COLO668 (cell line): ENCODE results near the gene ZNF613.
"Not testable (repeated sequence)": the region's sequence is repeated elsewhere in the genome, so short reads cannot be mapped to it uniquely, and the experiment has no call there.

ENCODE experiments used
- DNase-seq: peaks from one replicate; lab custom pipeline; 2025; ENCODE audit not compliant: unreplicated experiment; lab: John Stamatoyannopoulos, UW

Gene ZNF613

DNA sequence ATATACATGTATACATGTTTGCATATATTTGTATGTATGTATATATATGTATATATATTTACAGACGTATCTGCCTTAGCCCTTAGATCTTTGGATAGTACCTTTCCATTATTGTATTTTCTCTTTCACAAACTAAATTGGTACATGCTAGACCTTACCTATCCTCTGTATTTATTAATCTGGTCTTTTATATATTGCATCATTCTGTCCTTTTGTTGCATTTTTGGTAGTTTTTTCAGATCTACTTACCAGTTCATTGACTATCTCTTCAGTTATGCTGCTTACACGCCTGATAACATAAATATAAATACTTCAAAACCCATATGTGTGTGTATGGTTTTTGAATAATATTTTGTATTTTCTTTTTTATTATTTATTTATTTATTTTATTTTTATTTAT is 11.7 kb downstream of the ZNF613 start:
- no peak for DNase-seq

DNA sequence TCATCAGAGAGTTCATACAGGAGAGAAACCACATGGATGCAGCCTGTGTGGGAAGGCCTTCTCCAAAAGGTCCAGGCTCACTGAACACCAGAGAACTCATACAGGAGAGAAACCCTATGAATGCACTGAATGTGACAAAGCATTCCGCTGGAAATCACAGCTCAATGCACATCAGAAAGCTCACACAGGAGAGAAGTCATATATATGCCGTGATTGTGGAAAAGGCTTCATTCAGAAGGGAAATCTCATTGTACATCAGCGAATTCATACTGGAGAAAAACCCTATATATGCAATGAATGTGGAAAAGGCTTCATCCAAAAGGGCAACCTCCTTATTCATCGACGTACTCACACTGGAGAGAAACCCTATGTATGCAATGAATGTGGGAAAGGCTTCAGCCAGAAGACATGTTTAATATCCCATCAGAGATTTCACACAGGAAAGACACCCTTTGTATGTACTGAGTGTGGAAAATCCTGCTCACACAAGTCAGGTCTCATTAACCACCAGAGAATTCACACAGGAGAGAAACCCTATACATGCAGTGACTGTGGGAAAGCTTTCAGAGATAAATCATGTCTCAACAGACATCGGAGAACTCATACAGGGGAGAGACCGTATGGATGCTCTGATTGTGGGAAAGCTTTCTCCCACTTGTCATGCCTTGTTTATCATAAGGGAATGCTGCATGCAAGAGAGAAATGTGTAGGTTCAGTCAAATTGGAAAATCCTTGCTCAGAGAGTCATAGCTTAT is 17.7 kb downstream of the ZNF613 start:
- DNase-seq, result no peak

DNA sequence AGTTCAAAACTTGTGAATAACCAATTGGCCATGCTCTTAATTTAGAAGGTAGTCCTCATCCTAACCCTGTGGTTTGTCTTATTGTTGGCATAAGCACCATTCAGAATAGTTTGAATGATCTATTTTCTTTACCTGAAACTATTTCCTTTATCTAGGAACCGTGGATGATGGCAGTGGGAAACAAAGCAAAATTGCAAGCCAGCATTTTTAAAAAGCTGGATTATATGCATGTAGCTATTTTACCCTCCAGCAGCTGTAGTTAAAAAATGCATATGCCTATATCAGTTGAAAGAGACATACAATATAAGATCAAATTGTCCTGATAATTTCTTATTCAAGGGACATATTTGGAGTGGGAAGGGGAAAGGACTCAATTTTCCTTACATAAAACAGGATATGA is 19.3 kb downstream of the ZNF613 start:
- DNase-seq, result no peak

DNA sequence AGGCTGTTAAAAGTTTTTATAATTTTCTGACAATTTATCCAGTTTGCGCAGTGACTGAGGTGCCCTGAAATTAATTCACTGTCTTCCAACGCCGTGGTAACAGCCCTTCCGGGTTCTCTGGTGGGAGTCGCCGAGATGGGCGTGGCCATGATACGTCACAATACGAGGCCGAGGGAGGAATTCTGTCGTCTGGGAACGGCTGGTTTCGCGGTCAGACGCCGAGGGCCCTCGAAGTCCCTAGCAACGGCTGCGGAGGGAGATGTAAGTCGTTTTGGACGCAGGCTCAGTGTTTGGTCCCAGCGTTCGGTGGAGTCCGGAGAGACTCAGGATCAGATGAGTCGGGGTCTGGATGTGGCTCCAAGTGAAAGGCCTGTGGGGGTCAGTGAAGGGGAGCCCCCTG is 21.7 kb downstream of the ZNF613 start:
- DNase-seq, result no peak

DNA sequence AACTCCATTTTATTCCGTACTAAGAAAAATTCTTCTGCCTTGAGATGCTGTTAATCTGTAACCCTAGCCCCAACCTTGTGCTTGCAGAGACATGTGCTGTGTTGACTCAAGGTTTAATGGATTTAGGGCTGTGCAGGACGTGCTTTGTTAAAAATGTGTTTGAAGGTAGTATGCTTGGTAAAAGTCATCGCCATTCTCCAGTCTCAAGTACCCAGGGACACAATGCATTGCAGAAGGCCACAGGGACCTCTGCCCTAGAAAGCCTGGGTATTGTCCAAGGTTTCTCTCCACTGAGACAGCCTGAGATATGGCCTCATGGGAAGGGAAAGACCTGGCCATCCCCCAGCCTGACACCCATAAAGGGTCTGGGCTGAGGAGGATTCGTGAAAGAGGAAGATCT is 30.6 kb downstream of the ZNF613 start:
- not testable (repeated sequence) for DNase-seq

DNA sequence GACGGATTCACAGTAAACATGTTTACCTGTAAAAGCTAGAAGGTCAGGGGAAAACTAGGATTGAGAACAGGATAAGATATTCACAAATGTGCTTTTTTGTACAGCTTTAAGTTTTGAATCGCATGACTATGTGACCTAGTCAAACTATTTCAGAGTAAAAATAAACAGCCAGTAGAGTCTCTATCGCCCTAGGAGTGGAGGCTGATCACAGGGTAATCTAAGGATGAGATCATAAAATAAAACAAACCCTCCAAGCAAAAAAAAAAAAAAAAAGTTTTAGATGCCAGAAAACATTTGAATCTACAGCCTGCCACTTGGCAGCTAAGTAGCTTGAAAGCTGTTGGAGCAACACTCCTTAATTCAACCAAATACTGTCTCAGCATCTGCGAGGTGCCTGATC is 32.5 kb downstream of the ZNF613 start:
- no peak for DNase-seq

DNA sequence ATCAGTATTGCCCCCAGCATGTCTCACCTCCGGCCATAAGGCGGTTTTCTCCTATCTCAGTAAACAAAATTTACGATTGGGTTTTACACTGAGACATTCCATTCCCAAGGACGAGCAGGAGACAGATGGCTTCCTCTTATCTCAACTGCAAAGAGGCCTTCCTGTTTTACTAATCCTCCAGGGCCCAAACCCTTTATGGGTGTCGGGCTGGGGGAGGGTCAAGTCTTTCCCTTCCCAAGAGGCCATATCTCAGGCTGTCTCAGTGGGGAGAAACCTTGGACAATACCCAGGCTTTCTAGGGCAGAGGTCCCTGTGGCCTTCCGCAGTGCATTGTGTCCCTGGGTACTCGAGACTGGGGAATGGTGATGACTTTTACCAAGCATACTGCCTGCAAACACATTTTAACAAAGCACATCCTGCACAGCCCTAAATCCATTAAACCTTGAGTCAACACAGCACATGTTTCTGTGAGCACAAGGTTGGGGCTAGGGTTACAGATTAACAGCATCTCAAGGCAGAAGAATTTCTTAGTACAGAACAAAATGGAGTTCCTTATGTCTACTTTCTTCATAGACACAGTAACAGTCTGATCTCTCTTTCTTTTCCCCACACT is 33.5 kb downstream of the ZNF613 start:
- not testable (repeated sequence) for DNase-seq

DNA sequence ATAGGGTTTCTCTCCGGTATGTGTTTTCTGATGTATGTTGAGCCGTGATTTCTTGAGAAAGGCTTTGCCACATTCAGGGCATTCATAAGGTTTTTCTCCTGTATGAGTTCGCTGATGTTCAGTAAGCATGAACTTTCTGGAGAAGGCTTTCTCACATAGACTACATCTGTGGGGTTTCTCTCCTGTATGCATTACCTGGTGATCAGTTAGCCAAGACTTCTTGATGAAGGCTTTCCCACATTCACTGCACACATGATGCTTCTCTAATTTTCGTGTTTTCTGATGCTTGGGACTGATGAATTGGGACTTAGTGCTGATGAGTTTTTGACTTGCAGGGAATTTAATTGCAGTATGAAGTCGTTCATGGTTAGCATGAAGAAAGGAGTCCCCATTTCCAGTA is 38.3 kb downstream of the ZNF613 start:
- DNase-seq, result no peak

DNA sequence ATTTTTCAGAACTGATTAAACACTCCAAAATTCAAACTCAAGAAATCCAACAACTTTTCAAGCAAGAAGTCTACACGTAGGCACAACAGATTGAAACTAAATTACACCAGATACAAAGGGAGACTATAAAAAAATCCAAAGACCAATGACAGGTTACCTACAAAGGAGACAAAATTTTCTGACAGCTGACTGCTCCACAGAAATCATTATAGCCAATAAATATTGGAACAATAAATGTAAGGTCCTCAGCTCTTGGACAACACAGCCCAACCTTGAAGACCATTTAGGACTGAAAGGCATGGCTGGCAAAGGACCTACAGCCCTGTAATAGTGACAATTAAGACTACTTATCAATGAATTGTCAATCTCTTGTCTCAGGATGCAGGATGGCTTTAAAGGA is 43.4 kb downstream of the ZNF613 start:
- DNase-seq, result no peak

DNA sequence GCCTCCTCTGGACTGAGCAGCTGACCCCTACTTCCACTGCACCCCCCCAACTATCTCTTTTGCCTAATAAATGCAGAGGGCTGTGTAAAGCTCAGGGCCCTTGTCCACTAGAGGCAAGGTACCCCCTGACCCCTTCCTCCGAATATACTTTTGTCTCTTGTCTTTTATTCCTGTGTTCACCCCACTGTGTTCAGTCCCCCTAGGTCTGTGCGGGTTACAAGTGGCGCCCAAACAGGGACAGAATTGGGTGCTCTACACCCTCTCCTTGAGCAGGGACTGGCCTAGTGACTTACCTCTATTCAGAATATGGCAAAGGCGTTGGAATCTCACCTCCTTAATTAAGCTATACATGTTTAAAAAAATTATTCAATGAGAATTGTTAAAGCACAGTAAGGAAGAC is 44.4 kb downstream of the ZNF613 start:
- peak; percentile 12 for DNase-seq

DNA sequence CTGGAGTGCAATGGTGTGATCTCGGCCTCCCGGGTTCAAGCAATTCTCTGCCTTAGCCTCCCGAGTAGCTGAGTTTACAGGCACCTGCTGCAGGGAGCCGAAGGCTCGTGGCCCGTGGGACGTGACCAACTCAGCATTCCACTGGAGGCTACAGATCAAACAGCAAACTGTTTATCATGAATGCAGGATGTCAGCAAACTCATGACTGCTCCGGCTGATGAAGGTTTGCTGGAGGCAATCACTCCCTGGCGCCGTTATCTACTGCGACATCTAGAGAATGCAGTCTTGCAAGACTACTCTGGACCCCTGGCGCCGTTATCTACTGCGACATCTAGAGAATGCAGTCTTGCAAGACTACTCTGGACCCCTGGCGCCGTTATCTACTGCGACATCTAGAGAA is 48.5 kb downstream of the ZNF613 start:
- not testable (repeated sequence) for DNase-seq

DNA sequence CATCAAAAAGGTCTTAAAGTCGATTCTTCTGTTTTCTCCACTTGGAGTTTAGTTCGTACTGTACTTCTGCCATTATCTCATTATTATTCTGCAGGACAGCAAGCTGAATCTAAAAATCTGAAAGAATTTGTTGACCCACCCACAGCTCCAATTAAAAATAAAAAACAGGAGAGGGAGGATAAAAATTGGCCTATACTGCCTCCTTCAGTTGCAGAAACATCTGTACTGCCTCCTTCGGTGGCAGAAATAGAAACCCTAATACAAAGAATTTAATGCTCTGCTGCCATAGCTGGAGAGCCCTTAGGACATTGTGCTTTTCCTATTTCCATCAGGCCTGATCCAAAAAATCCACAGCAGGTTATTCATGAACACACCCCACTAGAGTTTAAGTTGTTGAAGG is 49.6 kb downstream of the ZNF613 start:
- DNase-seq, result no peak

DNA sequence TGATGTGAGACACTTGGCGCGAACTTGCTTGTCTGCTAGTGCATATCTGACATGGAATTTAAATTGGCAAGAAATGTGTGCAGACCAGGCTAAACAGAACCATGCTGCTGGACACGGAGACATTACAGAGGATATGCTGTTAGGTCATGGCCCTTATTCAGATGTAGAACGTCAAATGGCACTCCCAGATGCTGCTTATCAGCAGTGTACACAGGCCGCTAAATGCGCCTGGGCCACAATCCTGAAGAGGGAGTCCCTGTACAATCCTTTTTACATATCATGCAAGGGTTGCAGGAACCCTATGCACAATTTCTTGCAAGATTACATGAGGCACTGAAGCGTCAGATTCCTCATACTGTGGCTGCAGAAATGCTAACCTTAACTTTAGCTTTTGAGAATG is 50.1 kb downstream of the ZNF613 start:
- DNase-seq, result no peak

DNA sequence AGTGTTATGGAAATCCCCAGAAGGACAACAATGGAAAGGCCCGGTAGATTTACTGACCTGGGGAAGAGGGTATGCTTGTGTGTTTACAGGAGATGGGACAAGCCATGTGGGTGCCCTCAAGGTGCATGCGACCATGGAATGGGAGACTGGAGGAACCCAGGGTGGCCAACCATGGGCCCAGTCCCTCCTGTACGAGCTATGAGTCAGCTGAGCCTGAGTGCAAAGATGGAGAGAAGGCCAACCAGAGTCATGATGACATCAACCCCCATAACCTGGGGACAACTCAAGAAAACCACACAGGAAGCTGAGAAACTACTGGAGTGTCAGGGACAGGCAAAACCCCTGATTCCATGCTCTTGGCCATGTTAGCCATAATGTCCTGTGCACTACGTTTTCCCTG is 51.6 kb downstream of the ZNF613 start:
- DNase-seq, result no peak

DNA sequence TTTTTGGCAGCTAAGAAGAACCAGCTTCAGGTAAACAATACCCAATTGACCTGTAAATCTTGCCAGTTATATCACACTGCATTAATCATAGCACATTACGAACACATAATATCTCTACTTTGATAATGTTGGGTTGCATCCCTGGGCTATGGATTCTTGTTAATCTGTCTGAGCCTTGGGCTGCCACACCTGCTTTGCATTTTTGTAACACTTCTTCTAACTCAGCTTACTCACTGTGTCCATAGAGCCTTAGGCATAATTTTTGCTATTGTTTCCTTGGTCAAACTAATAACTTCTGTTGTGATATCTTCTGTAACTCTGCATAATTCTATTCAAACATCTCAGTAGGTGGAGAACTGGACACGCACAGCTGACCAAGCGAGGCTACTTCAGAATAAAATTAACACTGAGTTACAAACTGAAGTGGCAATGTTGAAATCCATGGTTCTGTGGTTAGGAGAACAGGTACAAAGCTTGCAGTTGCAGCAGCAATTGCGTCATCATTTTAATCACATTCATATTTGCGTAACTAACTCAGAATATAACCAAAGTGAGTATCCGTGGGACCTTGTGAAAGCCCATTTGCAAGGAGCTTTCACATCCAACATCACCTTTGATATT is 53.0 kb downstream of the ZNF613 start:
- DNase-seq, result no peak

DNA sequence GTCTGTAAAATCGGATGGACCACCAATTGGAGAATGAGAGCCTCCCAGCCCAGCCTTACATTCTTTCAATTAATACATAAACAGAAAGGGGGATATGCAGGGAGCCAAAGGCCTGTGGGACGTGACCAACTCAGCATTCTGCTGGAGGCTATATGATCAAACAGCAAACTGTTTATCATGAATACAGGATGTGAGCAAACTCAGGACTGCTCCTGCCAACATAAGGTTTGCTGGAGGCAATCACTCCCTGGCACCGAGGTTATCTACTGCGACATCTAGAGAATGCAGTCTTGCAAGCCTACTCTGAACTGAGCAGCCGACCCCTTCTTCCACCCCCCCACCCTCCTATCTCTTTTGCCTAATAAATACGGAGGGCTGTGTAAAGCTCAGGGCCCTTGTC is 53.7 kb downstream of the ZNF613 start:
- not testable (repeated sequence) for DNase-seq

DNA sequence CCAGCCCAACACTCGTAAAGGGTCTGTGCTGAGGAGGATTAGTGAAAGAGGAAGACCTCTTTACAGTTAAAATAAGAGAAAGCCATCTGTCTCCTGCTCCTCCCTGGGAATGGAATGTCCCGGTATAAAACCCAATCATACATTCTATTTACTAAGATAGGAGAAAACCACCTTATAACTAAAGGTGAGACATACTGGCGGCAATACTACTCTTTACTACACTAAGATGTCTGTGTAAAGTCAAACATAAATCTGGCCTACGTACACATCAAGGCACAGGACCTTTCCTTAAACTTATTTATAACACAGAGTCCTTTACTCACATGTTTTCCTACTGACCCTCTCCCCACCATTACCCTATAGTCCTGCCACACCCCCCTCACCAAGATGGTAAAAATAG is 56.1 kb downstream of the ZNF613 start:
- no peak for DNase-seq

DNA sequence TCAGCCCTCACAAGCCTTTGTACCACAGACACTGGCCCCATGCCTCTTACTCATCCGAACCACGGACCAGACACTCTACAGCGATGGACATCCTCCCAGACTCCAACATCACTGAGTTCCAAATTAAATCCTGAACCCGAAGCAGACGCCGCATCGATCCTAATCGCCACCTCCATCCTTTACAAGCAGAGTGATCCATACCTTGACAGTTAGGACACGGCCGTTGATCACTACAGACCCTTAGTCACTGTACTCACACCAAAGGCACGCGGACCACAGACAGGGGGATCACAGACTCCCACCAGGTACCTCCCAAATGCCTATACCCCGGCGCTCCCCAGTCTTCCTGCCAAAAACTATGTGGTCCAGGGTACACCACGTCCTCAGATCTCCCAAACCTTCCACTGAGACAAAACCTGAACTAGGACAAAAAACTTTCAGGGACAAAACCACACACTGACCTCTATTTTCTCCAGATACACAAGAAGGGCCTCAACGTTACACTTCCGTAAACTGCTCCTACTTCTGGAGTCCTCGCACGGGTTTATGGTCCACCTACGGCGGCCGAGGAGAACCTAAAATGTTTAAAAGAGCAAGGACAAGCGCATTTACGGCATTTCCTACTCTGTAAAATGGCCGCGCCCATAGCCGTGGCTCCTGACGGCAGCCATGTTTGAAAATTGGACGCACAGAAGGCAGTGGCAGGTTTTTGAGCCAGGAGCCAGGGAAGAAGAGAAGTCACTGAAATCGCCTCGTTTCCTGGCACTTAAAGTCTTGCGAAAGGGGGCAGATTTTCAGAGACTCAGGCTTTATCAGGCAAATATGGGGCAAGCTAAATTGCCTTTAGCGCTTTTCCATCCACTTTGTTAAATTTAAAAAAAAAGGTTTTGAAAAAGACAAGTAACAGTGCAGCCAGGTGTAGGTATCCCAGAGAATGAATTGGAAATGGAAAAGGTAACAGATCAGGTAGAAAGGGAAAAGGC is 59.3 kb downstream of the ZNF613 start, which contains the start of gene ZNF350:
TSS of gene ZNF350 (minus strand) at position 532 of the 983 bp plus-strand sequence. CDS start 12,480 bp downstream, outside the sequence.
- peak; percentile 91 for DNase-seq

DNA sequence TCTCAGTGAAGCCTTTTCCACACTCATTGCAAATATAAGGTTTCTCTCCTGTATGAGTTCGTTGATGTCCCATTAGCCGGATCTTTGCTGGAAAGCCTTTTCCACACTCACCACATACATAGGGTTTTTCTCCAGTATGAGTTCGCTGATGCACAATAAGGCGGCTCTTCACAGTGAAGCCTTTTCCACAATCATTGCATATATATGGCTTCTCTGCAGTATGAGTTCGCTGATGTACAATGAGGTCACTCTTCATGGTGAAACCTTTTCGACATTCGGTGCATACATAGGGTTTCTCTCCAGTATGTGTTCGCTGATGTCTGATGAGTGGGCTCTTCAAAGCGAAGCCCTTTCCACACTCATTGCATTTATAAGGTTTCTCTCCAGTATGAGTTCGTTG is 66.2 kb downstream of the ZNF613 start:
- no peak for DNase-seq

DNA sequence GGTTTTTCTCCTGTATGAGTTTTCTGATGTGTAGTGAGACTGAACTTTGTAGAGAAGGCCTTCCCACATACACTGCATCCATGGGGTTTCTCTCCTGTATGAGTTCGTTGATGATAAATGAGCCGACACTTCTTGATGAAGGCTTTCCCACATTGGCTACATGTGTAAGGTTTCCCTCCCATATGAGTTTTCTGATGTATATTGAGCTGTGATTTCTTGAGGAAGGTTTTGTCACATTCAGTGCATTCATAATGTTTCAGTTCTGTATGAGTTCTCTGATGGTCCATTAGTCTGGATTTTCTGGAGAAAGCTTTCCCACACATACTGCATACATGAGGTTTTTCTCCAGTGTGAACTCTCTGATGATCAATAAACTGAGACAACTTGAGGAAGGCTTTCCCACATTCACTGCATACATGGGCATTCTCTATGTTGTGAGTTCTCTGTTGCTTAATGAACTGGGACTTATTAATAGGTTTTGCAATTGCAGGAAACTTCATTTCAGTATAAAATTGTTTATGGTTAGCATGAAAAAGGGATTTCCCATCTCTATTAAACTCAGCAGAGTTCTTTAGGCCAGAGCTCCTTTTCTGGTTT is 66.9 kb downstream of the ZNF613 start:
- no peak for DNase-seq
